Measurements from ENCODE around the gene THSD7A. TPM values are rescaled to one million over a fixed set of nuclear protein-coding genes. Genes with fewer than 3 reads are reported as not detected.

The THSD7A gene
- total and polyA plus RNA-seq, 4 donors: 0.15 to 2.7 (median 1.9) TPM

DNA sequence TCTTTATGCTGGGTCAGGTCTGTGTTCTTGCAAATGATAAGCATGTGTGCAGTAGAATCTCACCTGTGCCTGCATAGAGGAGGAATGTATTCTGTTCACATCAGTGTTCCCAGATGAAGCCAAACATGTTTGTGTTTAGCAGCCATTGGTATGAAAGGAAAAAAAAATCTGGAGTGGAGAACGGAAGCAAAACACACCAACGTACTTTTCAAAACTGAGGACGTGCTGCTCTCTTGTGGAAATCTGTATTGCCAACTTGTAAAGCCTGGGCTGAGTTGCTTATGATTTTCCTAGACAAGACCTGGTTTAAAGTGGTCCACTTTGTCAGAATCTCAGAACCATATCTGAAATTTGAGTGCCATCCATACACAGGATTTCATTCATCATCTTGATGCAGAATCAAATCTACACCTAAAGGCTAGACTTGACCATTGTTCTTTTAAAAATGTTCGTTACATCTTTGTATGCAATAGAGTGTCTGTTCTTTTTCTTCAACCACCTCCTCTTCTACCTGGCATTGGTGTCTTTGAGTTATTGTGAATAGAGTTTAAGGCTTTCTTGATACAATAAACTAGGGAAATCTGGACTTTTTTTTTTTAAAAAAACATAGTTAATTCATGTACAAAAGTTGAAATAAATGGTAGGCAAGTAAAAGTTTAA, 490.6 kb downstream of the THSD7A start:
- no peak overlapping the region for H3K4me3 ChIP-seq (ENCODE audit: low read depth in 1 of 3, low read length in 3 of 3)
- H3K27ac ChIP-seq (ENCODE audit: low read depth in 1 of 2, low read length in 2 of 2): no peak overlapping the region
- 33% methylated on average over 4 of the region's 4 CpGs for WGBS
- no peak for DNase-seq (ENCODE audit: low spot score)
- H3K9me3 ChIP-seq (ENCODE audit: control insufficient read depth in 4 of 4, low read length in 3 of 4): no peaks in the 10 kb centered on the region
- H3K9ac ChIP-seq (ENCODE audit: low read depth in 1 of 2, low read length in 2 of 2): no peak overlapping the region
- peaks cover 0 to 4% (median 0%) of the 10 kb centered on the region in 4 donors for H3K36me3 ChIP-seq (ENCODE audit: control insufficient read depth in 4 of 4, insufficient read depth in 3 of 4, low read depth in 1 of 4, low read length in 3 of 4)
- TF ChIP-seq GABPA (IDR thresholded peaks at IDR 0.05 in 1 of 2, conservative IDR thresholded peaks at IDR 0.05 in 1 of 2) (no peak), RXRA (IDR thresholded peaks at IDR 0.05) (no peak), RAD21 (IDR thresholded peaks at IDR 0.05) (peak; percentile 79 to 86)
- TF ChIP-seq, protein P1, sequence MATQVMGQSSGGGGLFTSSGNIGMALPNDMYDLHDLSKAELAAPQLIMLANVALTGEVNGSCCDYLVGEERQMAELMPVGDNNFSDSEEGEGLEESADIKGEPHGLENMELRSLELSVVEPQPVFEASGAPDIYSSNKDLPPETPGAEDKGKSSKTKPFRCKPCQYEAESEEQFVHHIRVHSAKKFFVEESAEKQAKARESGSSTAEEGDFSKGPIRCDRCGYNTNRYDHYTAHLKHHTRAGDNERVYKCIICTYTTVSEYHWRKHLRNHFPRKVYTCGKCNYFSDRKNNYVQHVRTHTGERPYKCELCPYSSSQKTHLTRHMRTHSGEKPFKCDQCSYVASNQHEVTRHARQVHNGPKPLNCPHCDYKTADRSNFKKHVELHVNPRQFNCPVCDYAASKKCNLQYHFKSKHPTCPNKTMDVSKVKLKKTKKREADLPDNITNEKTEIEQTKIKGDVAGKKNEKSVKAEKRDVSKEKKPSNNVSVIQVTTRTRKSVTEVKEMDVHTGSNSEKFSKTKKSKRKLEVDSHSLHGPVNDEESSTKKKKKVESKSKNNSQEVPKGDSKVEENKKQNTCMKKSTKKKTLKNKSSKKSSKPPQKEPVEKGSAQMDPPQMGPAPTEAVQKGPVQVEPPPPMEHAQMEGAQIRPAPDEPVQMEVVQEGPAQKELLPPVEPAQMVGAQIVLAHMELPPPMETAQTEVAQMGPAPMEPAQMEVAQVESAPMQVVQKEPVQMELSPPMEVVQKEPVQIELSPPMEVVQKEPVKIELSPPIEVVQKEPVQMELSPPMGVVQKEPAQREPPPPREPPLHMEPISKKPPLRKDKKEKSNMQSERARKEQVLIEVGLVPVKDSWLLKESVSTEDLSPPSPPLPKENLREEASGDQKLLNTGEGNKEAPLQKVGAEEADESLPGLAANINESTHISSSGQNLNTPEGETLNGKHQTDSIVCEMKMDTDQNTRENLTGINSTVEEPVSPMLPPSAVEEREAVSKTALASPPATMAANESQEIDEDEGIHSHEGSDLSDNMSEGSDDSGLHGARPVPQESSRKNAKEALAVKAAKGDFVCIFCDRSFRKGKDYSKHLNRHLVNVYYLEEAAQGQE (IDR thresholded peaks at IDR 0.05): no peak
- TF ChIP-seq, protein P2, sequence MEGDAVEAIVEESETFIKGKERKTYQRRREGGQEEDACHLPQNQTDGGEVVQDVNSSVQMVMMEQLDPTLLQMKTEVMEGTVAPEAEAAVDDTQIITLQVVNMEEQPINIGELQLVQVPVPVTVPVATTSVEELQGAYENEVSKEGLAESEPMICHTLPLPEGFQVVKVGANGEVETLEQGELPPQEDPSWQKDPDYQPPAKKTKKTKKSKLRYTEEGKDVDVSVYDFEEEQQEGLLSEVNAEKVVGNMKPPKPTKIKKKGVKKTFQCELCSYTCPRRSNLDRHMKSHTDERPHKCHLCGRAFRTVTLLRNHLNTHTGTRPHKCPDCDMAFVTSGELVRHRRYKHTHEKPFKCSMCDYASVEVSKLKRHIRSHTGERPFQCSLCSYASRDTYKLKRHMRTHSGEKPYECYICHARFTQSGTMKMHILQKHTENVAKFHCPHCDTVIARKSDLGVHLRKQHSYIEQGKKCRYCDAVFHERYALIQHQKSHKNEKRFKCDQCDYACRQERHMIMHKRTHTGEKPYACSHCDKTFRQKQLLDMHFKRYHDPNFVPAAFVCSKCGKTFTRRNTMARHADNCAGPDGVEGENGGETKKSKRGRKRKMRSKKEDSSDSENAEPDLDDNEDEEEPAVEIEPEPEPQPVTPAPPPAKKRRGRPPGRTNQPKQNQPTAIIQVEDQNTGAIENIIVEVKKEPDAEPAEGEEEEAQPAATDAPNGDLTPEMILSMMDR (IDR thresholded peaks at IDR 0.05; ENCODE audit: low read depth, low read length, missing input control): peak; percentile 39
- H3K4me1 ChIP-seq (ENCODE audit: control insufficient read depth in 4 of 4, insufficient read depth in 4 of 4, low read length in 3 of 4): peaks cover 0 to 13% (median under 1%) of the 10 kb centered on the region in 4 donors
- no peaks in the 10 kb centered on the region for H3K27me3 ChIP-seq (ENCODE audit: control insufficient read depth in 4 of 4, insufficient read depth in 4 of 4, low read length in 3 of 4)

DNA sequence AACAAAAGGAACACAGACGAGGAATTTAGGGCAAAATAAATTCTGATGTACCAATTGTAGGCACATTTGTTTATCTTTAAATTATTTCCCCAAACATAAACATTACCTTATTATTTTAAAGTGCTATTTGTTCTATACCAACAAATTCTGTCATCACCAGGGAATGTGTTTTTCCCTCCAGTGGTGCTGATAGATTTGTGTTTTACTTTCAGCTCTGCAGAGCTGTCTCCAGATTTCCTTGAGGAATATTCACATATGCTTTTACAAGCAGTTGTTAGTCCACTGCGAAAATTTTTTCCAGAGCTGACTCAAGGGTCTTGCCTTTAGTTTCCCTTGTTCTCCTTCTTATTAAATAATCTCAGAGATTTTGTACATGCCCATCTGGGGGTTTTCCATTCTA, 495.6 kb downstream of the THSD7A start:
- H3K9ac ChIP-seq (ENCODE audit: low read depth in 1 of 2, low read length in 2 of 2): no peak overlapping the region
- no peak for DNase-seq (ENCODE audit: low spot score)

More for the DNA sequence above, 495.6 kb downstream of the THSD7A start:
- H3K27me3 ChIP-seq (ENCODE audit: control insufficient read depth in 4 of 4, insufficient read depth in 4 of 4, low read length in 3 of 4): no peaks in the 10 kb centered on the region
- no peak overlapping the region for H3K4me3 ChIP-seq (ENCODE audit: low read depth in 1 of 3, low read length in 3 of 3)
- H3K27ac ChIP-seq (ENCODE audit: low read depth in 1 of 2, low read length in 2 of 2): no peak overlapping the region
- TF ChIP-seq, protein P2 (IDR thresholded peaks at IDR 0.05; ENCODE audit: low read depth, low read length, missing input control): no peak
- TF ChIP-seq HNF4A (conservative IDR thresholded peaks at IDR 0.05) (no peak), FOXA1 (IDR thresholded peaks at IDR 0.05) (no peak), GABPA (IDR thresholded peaks at IDR 0.05 in 1 of 2, conservative IDR thresholded peaks at IDR 0.05 in 1 of 2) (no peak)
- TF ChIP-seq, protein P3, sequence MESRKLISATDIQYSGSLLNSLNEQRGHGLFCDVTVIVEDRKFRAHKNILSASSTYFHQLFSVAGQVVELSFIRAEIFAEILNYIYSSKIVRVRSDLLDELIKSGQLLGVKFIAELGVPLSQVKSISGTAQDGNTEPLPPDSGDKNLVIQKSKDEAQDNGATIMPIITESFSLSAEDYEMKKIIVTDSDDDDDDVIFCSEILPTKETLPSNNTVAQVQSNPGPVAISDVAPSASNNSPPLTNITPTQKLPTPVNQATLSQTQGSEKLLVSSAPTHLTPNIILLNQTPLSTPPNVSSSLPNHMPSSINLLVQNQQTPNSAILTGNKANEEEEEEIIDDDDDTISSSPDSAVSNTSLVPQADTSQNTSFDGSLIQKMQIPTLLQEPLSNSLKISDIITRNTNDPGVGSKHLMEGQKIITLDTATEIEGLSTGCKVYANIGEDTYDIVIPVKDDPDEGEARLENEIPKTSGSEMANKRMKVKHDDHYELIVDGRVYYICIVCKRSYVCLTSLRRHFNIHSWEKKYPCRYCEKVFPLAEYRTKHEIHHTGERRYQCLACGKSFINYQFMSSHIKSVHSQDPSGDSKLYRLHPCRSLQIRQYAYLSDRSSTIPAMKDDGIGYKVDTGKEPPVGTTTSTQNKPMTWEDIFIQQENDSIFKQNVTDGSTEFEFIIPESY (IDR thresholded peaks at IDR 0.05): no peak
- H3K36me3 ChIP-seq (ENCODE audit: control insufficient read depth in 4 of 4, insufficient read depth in 3 of 4, low read depth in 1 of 4, low read length in 3 of 4): peaks cover 0 to 4% (median 0%) of the 10 kb centered on the region in 4 donors
- no peaks in the 10 kb centered on the region for H3K9me3 ChIP-seq (ENCODE audit: control insufficient read depth in 4 of 4, low read length in 3 of 4)
- peaks cover 0 to 5% (median under 1%) of the 10 kb centered on the region in 4 donors for H3K4me1 ChIP-seq (ENCODE audit: control insufficient read depth in 4 of 4, insufficient read depth in 4 of 4, low read length in 3 of 4)
- WGBS: 38% methylated on average over 2 of the region's 2 CpGs

Measured in liver (tissue), 9 donors.